SK-N-MC (cell line): ENCODE measurements around the gene ZNF423.

ENCODE experiments used
- DNase-seq: peaks from one replicate; pipeline ENCODE4 v3.0.0-alpha.2; 2011; ENCODE audit warnings: low read depth, low spot score
- H3K27ac ChIP-seq: fragments of 200-600 bp; sonication (generic); 2 replicates; pipeline ENCODE4 v1.5.1; 2016; ENCODE audit warnings: mixed run types
- H3K36me3 ChIP-seq: fragments of 200-600 bp; sonication (generic); 2 replicates; pipeline ENCODE4 v1.6.1; 2017; ENCODE audit warnings: antibody characterized with exemption, low read length, mixed read lengths; ENCODE audit not compliant: insufficient read depth
- H3K4me3 ChIP-seq: fragments of 200-600 bp; sonication (generic); 2 replicates; pipeline ENCODE4 v1.5.1; 2016
- H3K9ac ChIP-seq: fragments of 200-600 bp; sonication (generic); 2 replicates; pipeline ENCODE4 v1.8.0; 2017; ENCODE audit warnings: mixed run types, mixed read lengths; ENCODE audit not compliant: insufficient read length
- H3K9me3 ChIP-seq: fragments of 200-600 bp; sonication (generic); 2 replicates; pipeline ENCODE4 v1.6.1; 2017; ENCODE audit warnings: low read depth, mild to moderate bottlenecking, antibody characterized with exemption, low read length, moderate library complexity, mixed read lengths
- EZH2 ChIP-seq: fragments of 200-600 bp; sonication (generic); IDR thresholded peaks from one replicate; pipeline ENCODE4 v1.6.1; 2017; ENCODE audit warnings: antibody characterized with exemption
- FOXP2 ChIP-seq: optimal IDR thresholded peaks from 2 replicates; pipeline ENCODE3; 2011; ENCODE audit warnings: mild to moderate bottlenecking, moderate library complexity; ENCODE audit not compliant: insufficient read depth; ENCODE audit errors: extremely low read length, control extremely low read depth
- POLR2AphosphoS5 ChIP-seq: IDR thresholded peaks from 2 replicates; pipeline ENCODE4 v1.6.1; 2012; ENCODE audit warnings: mild to moderate bottlenecking, low read depth, low read length, borderline replicate concordance

ZNF423 gene

DNA sequence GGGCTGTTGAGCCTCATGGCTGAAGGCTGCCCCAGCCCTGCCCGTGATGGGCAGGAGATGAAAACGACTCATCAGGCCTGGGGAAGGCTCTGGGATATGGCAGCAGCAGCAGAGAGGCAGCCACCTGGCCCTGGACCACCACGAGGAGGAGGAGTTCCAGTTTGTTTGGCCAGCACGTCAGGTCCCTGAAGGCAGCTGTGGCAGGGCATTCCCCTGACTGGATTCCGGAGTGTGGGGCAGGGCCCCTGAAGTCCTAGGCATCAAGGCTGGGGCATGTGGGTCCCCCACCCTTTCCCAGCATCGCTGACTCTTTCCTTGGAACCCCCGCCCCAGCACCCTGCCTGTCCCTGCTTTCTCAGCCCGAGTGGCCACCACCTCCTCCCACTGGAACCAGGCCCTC is 197.4 kb downstream of the ZNF423 start:
- no peak for TF ChIP-seq FOXP2
- TF ChIP-seq POLR2AphosphoS5: no peak
- TF ChIP-seq EZH2: no peak
- DNase-seq: no peak
- no peak overlapping the region for H3K27ac ChIP-seq
- no peak overlapping the region for H3K4me3 ChIP-seq
- no peaks in the 10 kb centered on the region for H3K9me3 ChIP-seq
- no peaks in the 10 kb centered on the region for H3K36me3 ChIP-seq
- H3K9ac ChIP-seq: no peak overlapping the region

- Histone ChIP-seq H3K4me3 (no peak overlapping the region), H3K27ac (no peak overlapping the region), H3K36me3 (no peaks in the 10 kb centered on the region), H3K9ac (no peak overlapping the region), H3K9me3 (no peaks in the 10 kb centered on the region)
- TF ChIP-seq EZH2 (no peak), FOXP2 (no peak), POLR2AphosphoS5 (no peak)
- no peak for DNase-seq
Observed at GRCh38 chr16:49657736-49658465, 198.0 kb downstream of the ZNF423 start.

DNA sequence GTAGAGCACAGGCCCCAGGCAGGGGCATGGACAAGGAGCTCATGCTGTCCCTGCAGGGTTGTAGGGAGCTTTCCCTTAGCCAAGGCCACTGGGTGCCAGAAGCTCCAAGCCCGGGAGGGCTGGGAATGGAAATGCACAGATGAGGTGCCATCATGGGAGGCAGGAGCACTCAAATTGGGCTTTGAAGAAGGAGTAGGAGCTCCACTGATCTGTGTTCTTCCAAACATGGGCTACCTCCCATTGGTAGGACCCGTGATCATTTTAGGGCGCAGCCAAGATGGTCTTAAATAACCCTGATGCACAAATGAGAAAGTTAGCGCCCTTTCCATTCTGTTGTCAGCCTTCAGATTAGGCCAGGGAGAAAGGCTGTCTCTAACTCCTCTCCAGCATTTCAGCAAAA is 201.5 kb downstream of the ZNF423 start:
- Histone ChIP-seq H3K4me3 (no peak overlapping the region), H3K36me3 (no peaks in the 10 kb centered on the region), H3K27ac (no peak overlapping the region), H3K9ac (no peak overlapping the region), H3K9me3 (no peaks in the 10 kb centered on the region)
- DNase-seq: no peak
- no peak for TF ChIP-seq POLR2AphosphoS5
- no peak for TF ChIP-seq FOXP2
- no peak for TF ChIP-seq EZH2

DNA sequence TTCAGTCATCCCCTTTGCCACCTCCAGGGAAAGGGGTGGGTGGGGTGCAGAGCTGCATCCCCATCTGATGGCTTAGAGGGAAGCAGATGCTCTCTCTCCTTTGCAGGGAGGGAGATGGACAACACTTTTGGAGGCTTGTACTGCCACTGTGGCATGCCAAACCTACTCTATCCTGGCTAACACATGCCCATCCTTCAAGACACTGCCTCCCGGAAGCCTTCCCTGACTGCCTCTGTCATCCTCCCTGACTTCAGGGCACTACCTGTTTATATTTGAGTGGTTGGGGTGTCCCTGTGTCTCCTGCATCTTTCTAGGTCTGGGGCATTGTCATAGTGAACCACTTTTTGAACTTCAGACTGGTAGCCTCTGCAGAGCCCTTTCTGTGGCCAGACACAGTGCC is 202.3 kb downstream of the ZNF423 start:
- Histone ChIP-seq H3K36me3 (no peaks in the 10 kb centered on the region), H3K9me3 (no peaks in the 10 kb centered on the region), H3K9ac (no peak overlapping the region), H3K4me3 (no peak overlapping the region), H3K27ac (no peak overlapping the region)
- TF ChIP-seq POLR2AphosphoS5: no peak
- no peak for DNase-seq

DNA sequence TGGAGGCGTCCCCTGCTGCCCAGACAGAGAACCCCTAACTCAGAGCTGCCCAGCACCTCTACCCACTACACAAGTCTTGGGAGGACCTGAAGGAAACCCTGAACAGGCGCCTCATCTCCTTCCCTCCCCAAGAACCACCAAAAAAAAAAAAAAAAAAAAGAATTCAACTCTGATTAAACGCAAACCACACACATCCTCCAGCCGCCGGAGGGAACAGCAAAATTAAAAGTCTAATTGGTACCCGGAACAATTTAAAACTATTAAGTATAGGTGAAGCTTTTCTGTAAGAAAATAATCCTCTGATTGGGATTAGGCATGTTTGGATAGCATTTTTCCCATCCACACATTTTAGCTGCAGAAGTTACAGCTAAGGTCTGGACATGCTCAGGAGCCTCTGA is 202.7 kb downstream of the ZNF423 start:
- Histone ChIP-seq H3K4me3 (0 out of 2 replicates have a peak overlapping the region, but pooled peaks have one; percentile 25), H3K27ac (no peak overlapping the region), H3K36me3 (no peaks in the 10 kb centered on the region), H3K9me3 (no peaks in the 10 kb centered on the region), H3K9ac (no peak overlapping the region)
- DNase-seq: no peak
- TF ChIP-seq POLR2AphosphoS5 (no peak), FOXP2 (no peak), EZH2 (no peak)

- TF ChIP-seq EZH2: no peak
- no peak overlapping the region for H3K27ac ChIP-seq
- no peaks in the 10 kb centered on the region for H3K36me3 ChIP-seq
- H3K4me3 ChIP-seq: 0 out of 2 replicates have a peak overlapping the region, but pooled peaks have one; percentile 25
- no peak overlapping the region for H3K9ac ChIP-seq
- H3K9me3 ChIP-seq: no peaks in the 10 kb centered on the region
- no peak for DNase-seq
Observed at GRCh38 chr16:49652456-49653172, 203.3 kb downstream of the ZNF423 start.

DNA sequence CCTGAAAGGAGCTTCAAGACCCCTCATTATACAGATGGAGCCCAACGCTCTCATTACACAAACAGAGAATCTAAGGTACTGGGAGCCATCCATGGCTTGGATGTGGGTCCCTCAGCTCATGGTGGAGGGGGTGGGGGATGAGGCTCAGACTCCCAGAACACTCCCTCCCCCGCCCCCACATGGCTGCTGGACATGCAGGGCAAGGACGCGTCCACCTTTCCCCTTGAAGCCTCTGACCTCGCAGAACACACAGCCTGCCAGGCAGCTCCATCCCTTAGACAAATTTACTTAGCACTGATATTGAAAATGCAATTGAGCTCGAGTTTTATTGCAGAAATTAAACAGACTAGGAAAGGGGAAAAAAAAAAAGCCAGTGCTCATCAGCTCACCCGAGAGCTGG is 203.9 kb downstream of the ZNF423 start:
- Histone ChIP-seq H3K9ac (no peak overlapping the region), H3K4me3 (no peak overlapping the region), H3K9me3 (no peaks in the 10 kb centered on the region), H3K27ac (no peak overlapping the region), H3K36me3 (no peaks in the 10 kb centered on the region)
- TF ChIP-seq POLR2AphosphoS5: no peak
- TF ChIP-seq EZH2: no peak
- TF ChIP-seq FOXP2: no peak
- no peak for DNase-seq

DNA sequence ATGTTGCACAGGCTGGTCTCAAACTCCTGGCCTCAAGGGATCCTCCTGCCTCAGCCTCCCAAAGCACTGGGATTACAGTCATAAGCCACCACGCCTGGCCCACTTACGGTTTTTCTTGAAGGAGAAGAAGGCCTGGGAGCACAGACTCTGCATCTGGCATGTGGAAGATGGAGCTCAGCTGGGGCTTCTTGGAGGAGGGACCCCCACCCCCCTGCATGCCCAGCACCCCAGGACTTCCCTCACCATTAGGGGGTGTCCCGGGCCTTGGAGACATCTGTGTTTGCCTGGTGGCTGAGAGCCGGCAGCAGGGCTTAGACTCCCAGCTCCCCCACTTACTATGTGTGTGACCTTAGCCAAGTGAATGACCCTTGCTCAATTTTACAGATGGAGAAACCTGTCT is 204.7 kb downstream of the ZNF423 start:
- no peak for TF ChIP-seq FOXP2
- TF ChIP-seq POLR2AphosphoS5: no peak
- TF ChIP-seq EZH2: no peak
- Histone ChIP-seq H3K9ac (no peak overlapping the region), H3K27ac (no peak overlapping the region), H3K9me3 (no peaks in the 10 kb centered on the region), H3K36me3 (no peaks in the 10 kb centered on the region), H3K4me3 (no peak overlapping the region)
- DNase-seq: no peak

DNA sequence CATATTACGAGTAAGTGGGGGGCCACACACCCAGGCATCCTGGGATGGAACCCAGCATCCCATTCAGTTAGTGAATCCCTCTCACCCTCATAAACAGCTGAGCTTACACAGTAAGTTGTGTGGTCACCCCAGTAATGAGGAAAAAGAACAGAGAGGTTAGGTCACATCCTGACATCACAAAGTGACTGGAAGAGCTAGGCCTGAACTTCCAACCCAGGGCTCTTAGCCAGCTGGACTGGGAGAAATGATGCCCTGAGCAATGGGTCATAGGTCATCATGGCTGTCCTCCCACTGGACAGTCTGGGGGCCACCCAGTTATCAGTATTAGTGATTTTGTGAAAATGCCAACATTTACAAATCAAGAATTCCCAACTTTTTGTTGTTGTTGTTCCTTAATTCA is 205.3 kb downstream of the ZNF423 start:
- Histone ChIP-seq H3K9ac (no peak overlapping the region), H3K36me3 (no peaks in the 10 kb centered on the region), H3K4me3 (no peak overlapping the region), H3K9me3 (no peaks in the 10 kb centered on the region), H3K27ac (no peak overlapping the region)
- TF ChIP-seq POLR2AphosphoS5: no peak
- TF ChIP-seq EZH2: no peak
- TF ChIP-seq FOXP2: no peak
- no peak for DNase-seq
